IPS-18c (cell line): ENCODE data around the gene ATP5PF.
"Not testable (repeated sequence)": the region's sequence is repeated elsewhere in the genome, so short reads cannot be mapped to it uniquely, and the experiment has no call there.

Experiments used
- H3K4me3 ChIP-seq: 2 replicates; pipeline ENCODE4 v1.7.0; 2013; ENCODE audit warnings: low read depth, mild to moderate bottlenecking, low read length, moderate library complexity; ENCODE audit not compliant: insufficient read depth
- H3K9me3 ChIP-seq: one replicate; pipeline ENCODE4 v1.6.1; 2013; ENCODE audit warnings: mild to moderate bottlenecking, low read length, moderate library complexity; ENCODE audit not compliant: control insufficient read depth, insufficient read depth

The ATP5PF gene, protein sequence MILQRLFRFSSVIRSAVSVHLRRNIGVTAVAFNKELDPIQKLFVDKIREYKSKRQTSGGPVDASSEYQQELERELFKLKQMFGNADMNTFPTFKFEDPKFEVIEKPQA

DNA sequence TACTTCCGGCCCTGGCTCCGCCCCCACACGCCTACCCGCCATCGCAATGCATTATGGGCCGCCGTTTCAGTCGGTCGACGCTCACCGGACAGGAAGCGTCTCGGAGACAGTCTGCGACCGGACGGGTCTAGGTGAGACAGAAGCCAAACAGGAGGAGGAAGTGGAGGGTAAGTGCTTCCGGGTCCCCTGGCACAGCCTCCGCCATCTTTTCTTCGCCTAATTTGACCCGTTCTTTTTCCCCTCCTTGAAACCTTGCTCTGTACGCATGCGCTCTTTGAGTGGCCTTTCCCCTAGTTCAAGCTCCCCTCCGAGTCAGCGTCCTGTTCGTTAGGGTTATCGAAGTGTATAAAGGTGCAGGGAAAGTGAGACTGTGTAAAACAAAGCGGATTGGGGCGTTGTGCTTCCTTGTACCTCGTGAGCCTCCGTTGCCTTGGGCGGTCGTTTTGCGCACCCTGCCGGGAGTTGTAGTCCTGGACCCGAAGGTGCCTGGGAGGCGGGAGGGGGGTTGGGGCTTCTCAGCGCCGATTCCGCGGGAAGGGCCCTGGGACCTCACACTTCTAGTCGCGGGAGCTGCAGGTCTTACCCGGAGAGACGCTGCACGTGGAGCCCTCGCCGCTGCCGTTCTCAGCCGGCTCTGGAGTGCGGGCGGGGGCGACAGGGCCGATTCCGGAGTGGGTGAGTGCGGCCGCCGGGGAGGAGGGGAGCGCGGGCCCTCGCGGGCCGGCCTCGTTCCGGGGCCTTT is at the start of gene ATP5PF, which contains the start of gene GABPA:
Gene ATP5PF (minus strand): TSS at position 1 of the 742 bp plus-strand sequence. CDS start 5,110 bp downstream, outside the sequence.
Gene GABPA (plus strand): TSS at position 69 of the 742 bp plus-strand sequence. CDS start 6,627 bp downstream, outside the sequence.
- no peaks in the 10 kb centered on the region for H3K9me3 ChIP-seq
- peak within 1 kb of the TSS; percentile 98 for H3K4me3 ChIP-seq

DNA sequence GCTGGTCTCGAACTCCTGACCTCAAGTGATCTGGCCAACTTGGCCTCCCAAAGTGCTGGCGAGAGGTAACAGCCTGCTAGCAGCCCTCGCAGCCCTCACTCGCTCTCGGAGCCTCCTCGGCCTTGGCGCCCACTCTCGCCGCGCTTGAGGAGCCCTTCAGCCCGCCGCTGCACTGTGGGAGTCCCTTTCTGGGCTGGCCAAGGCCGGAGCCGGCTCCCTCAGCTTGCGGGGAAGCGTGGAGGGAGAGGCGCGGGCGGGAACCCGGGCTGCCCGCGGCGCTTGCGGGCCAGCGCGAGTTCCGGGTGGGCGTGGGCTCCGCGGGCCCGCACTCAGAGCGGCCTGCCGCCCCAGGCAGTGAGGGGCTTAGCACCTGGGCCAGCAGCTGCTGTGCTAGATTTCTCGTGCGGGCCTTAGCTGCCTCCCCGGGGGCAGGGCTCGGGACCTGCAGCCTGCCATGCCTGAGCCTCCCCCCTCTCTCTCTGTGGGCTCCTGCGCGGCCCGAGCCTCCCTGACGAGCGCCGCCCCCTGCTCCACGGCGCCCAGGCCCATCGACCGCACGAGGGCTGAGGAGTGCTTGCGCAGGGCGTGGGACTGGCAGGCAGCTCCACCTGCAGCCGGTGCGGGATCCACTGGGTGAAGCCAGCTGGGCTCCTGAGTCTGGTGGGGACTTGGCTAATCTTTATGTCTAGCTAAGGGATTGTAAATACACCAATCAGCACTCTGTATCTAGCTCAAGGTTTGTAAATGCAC is 43.6 kb upstream of the ATP5PF start:
- not testable (repeated sequence) for H3K9me3 ChIP-seq, H3K4me3 ChIP-seq

DNA sequence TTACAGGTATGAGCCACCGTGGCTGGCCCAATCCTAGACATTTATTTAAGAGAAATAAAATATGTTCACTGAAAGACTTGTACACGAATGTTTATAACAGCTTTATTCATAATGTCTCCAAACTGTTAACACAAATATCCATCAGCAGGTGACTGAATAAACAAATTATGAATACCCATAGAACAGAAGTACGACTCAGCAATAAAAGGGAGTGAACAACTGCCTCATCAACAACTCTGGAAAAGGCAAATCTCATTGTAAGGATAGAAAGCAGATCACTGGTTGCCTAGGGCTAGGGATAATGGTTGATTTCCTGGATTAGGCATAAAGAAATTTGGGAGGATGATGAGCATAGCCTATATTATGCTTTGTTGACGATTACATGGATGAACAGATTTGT is 41.7 kb upstream of the ATP5PF start:
- no peak overlapping the region for H3K4me3 ChIP-seq

DNA sequence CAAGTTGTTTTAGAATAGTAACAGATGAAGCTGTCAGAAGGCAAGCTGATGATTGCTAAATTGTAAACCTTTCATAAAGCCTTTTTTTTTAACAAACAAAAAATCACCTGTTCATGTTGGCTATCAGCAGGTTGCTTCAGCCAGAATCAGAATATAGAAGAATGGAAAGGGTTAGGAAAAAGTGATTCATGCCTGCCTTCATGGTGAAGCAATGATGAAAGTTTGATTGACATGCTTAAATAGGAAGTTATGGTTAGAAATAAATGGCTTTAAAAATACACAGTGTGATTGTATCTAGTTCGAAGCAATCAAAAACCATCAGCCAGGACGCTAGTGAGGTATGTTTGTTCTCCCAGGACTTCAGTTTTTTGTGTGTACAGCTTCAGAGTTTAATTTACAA is 38.0 kb upstream of the ATP5PF start:
- H3K4me3 ChIP-seq, result no peak overlapping the region
- no peaks in the 10 kb centered on the region for H3K9me3 ChIP-seq

More for the DNA sequence above, 41.7 kb upstream of the ATP5PF start:
- no peaks in the 10 kb centered on the region for H3K9me3 ChIP-seq

DNA sequence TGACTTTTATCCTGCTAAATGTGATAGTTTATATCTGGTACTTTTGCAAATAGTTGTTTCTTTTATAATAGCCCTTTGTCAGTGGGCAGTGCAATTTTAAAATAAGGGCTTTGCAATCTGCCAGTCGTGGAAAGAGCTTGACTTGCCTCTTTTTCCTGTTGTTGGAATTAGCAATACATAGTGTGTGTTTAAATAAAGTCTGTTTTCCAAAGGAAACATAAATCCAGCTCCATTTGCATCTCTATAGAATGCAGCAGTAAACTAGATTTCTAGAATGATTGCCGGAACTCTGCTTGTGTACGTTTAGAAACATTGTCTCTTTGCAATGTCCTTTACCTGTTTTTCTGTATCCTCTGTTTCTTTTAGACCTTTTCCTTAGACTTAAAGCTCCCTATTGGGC is 33.2 kb upstream of the ATP5PF start:
- no peak overlapping the region for H3K4me3 ChIP-seq
- no peaks in the 10 kb centered on the region for H3K9me3 ChIP-seq

DNA sequence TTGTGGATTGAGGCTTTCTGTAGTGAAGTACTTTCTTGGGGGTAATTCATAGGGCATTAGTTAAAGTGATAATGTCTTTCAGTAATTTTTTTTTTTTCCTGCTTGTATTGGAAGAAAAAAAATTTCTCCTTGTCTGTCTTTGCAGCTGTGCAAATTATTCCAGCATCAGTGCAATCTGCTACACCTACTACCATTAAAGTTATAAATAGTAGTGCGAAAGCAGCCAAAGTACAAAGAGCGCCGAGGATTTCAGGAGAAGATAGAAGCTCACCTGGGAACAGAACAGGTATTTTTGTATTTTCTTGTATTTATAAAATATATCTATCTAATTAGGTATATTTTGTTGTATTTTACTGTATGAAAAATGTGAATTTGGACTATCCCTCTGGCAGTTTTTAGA is 29.4 kb upstream of the ATP5PF start:
- Histone ChIP-seq H3K9me3 (no peaks in the 10 kb centered on the region), H3K4me3 (no peak overlapping the region)

DNA sequence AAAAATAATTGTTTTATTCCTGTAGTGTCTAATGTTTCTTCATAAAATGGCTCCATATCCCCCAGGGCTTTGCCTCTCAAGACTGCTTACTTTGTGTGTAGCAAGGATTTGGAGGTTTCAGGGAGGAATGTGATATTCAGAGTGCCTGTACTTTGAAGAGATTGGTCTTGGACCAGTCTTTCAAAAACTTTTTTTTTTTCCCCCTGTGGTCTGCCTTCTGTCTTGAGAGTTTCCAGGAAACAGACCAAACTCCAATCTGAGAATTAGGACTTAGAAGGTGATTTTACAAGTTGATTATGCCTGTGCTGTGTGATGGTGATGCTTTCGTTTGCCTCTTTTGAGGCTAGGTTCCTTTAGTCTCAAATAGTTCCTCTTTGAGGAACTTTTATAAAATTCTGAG is 26.0 kb upstream of the ATP5PF start:
- H3K4me3 ChIP-seq, result no peak overlapping the region
- no peaks in the 10 kb centered on the region for H3K9me3 ChIP-seq

DNA sequence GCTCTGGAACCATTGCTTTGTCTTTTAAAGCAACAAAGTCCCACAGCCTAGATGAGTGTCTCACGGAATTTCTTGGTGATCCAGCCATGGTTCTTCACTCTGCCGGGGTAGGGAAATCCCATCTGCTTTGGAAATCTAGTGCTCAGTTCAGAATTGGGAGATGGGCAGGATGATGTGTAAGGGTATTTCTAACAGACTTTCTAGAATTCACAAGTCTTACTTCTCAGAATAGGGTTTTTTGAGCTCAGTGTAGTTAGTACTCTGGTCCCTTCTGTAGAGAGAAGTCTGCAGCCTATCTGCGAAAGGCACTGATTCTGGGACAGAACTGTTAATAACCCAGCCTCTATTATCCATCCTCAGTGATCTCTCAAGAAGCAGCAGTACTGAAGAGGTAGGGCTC is 25.4 kb upstream of the ATP5PF start:
- H3K9me3 ChIP-seq, result no peaks in the 10 kb centered on the region
- H3K4me3 ChIP-seq, result no peak overlapping the region

DNA sequence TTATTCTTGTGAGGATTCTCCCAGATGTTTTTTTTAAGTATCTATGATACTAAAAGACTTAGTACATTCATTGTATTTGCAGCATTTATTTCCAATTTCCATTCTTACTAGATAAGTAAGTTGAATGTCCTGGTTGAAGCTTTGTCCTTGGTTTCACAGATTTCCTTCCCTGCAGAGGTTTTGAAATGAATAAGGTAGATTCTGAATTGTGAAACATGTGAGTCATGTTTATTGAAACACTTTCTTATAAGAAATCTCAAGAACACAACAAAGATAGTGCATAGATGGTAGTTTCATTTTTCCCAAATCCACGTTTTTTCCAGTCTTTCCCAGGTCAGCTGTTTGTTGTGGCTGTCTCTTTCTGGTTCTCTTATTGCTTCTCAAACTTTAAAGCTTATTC is 24.9 kb upstream of the ATP5PF start:
- no peak overlapping the region for H3K4me3 ChIP-seq
- no peaks in the 10 kb centered on the region for H3K9me3 ChIP-seq

DNA sequence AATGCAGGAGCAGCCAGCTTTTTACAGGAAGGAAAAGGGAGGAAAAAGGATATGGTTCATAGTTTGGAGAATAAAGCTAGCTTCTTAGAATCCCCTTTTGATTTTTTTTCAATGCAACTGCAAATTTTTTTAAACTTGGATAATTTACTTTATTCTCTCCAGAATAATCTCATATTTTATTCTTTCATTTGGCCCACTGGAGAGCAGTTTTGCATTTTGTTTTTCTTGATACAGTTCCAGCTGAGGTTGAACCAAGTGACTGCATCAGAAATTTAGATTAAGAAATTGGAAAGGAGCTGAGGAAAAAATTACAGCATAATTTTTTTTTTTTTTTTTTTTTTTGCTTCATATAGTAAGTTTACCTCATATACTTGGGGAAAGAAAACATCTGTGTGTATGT is 22.8 kb upstream of the ATP5PF start:
- no peak overlapping the region for H3K4me3 ChIP-seq
- H3K9me3 ChIP-seq, result no peaks in the 10 kb centered on the region

DNA sequence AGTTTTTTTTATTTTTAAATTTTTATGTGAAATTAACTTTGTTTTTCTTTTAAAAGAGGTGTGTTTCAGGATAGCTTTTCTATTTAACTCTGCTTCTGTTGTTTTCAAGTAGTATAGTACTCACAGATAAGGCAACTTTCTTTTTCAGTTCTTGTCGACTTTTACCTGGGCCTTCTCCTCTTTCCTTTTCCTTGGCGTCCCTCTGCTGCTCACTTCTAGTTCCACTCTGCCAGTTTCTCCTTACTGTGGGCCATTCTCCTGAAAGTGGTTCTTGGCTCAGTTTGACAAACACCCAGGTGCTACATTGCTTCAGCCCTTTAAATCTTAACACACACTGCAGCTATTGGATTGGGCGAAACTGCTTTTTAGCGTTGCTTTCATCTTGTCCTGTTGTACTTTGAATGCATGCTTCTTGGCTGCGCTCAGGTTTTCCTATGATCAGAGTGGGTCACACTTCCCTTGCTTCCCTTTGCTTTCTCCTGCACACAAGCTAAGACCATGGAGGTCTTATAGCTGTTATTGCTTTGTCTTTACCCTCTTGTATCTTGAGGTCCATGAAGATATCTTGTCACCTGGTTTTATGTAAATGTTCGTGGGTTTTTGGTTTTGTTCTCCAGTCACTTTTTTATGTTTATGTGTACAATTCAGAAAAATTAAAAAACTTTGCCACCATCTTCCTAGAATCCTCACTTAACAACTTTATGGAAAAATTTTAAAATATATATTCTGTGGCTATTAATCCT is 21.7 kb upstream of the ATP5PF start:
- no peaks in the 10 kb centered on the region for H3K9me3 ChIP-seq
- H3K4me3 ChIP-seq, result no peak overlapping the region

DNA sequence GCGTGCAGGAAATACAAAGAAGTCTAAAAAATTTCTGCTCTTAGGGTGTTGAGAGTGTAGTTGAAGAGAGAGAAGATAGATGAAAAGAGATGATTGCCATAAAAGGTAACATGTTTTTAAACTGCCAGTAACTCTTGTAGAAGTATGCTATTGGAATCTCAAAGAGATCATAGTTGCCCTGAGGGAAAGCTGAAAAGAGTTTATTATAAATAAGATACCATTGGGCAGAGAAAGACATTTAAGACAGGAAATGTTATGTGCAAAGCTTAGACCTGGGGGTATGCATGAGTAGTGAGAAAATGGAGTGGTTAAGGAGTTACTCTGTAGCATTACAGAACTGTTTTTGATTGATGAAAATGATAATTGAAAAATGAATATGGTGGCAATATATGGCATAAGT is 17.7 kb upstream of the ATP5PF start:
- H3K9me3 ChIP-seq, result no peaks in the 10 kb centered on the region
- no peak overlapping the region for H3K4me3 ChIP-seq

DNA sequence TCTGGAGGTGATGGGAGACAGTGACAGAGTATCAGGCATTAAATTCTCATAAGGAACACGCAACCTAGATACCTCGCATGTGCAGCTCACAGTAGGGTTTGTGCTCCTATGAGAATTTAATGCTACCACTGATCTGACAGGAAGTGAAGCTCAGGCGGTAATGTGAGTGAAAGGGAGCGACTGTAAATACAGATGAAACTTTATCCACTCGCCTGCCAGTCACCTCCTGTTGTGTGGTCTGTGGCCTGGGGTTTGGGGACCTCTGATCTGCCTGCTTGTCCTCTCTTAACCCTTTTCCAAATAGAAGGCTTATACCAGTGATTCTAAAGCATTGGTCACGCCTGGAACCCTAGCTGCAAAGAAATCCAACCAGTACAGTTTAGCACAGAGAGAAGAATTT is 15.4 kb upstream of the ATP5PF start:
- H3K4me3 ChIP-seq, result no peak overlapping the region
- no peaks in the 10 kb centered on the region for H3K9me3 ChIP-seq

DNA sequence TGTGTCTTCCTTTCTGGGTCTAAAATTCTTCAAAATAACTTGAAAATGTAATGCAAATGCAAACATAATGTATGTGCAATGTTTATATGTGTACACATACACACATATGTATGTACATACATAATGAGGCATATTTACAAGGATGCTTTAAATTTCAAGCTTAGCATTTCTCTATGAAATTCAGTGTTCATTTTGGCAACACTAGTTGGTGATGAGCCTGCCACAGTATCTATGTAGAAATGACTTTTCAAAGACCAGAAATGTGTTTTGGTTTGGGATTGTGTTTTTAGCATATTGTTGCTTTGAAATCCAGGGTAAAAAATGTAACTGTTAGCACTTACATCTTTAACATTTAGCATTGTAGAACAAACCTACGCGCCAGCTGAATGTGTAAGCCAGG is 10.2 kb upstream of the ATP5PF start:
- no peak overlapping the region for H3K4me3 ChIP-seq
- H3K9me3 ChIP-seq, result no peaks in the 10 kb centered on the region

DNA sequence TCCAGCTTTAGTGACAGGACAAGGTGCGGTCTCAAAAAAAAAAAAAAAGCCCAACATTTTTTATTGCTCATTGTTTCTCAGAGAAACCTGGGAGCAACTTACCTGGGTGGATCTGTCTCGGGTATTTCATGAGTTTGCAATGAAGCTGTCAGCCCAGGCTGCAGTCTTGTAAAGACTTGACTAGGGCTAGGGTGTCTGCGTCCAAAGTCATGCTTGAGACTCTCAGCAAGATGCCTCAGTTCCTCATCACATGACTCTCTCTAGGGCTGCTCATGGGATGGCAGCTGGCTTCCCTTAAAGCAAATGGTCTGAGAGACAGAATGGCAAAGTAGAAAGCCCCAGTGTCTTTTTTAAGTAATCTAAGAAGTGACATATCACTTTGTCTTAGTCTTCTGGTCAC is 8.2 kb upstream of the ATP5PF start:
- Histone ChIP-seq H3K4me3 (no peak overlapping the region), H3K9me3 (no peaks in the 10 kb centered on the region)

DNA sequence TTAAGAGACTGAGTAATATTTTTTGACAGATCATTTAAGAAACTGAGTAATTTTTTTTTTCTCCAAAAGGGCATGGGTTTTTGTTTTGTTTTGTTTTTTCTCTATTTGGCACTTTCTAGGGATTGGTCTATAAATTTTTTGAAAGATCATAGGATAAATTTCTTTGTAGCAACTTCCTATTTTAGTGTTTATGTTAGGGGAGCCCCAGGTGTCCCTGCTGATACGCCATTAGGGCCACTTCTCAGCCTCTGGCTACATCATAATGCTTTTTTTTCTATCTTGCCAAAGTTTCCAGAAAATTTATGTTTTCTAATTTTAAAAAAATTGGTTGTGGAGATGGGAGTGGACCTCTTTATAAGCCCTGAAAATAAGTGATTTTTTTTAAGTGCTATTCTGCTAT is 2.7 kb upstream of the ATP5PF start:
- Histone ChIP-seq H3K9me3 (no peaks in the 10 kb centered on the region), H3K4me3 (no peak overlapping the region)

DNA sequence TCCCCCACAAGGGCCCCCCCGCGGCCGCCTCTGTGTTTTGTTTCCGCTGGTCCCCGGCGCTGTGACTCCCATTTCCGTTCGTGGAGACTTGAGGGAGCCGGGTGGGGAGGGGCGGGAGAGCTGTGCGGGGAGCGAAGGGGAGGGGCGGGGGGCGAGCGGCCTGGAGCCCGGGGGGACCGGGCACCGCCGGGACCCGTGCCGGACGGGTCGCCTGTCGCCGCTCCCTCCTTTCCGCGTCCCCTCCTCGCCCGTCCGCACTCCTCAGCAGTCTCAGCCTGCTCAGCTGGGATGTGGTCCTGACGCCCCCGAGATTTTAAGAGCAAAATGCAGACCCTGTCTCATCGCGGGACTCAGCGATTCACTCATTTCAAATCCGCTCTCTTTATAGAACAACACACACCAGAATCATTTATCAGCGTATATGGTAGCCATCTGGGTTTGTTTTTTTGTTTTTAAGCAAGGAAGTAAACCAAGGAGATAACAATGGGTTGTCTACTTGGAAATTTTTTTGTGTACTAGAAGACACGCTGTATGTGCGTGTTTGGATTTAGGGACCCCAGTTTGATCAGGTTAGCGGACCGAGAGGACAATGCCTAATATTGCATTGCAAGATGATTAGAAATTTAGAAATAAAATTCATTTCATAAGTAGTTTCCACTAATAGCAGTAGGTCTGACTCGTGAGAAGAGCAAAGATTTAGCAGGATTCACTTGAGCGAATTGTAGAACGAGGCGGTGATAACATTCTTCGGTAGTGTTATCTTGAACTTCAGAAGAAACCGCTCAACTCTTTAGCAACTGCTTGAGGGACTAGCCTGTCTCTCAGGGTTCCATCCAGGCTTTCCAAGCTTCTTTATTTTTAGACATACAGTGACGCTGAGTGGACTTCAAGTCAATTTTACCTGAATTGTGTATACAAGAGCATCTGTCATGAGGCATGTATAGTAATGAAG is 1.2 kb upstream of the ATP5PF start:
- Histone ChIP-seq H3K9me3 (no peaks in the 10 kb centered on the region), H3K4me3 (peak overlapping the region; percentile 98)
